Epithelial cell of proximal tubule (primary cell): Measurements from ENCODE around the gene RGL1. TPM values are rescaled to one million over a fixed set of nuclear protein-coding genes. Genes with fewer than 3 reads are reported as not detected.

Experiments used
- DNase-seq: peaks from one replicate; pipeline ENCODE4 v3.0.0-alpha.2; 2011; ENCODE audit warnings: low read depth
- H3K4me3 ChIP-seq: 2 replicates; pipeline ENCODE4 v1.5.1; 2011; ENCODE audit warnings: low read depth, mild to moderate bottlenecking, low read length
- CTCF ChIP-seq: conservative IDR thresholded peaks from 2 replicates; pipeline ENCODE4 v1.5.1; 2012; ENCODE audit warnings: low read depth, mild to moderate bottlenecking, low read length
- total RNA-seq: library from RNA; depleted of rRNA; stranded (reverse); fragments of >200 nt; gene quantifications from 2 replicates; pipeline ENCODE4 v1.2.3, GENCODE V29; 2015

Gene RGL1
- total RNA-seq, 1 donor from 2014 or later, result 1.6 TPM

DNA sequence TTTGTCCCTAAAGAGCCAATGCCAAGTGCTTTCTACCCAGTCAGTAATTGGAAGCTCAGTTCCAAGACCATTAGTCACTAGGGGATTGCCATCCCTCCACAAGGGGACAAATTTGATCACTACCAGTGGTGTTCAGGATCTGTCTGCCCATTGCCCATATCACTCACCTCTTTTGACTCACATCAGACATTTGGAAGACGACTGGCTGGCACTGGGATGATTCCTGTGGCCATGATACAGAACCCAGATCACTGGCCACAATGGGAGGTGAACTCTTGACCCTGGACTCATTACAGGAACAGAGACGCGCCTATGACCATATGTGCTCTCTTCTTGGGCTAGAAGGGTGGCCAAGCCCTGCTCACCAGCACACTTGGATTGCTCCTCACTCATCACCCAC is 161.6 kb downstream of the RGL1 start:
- no peak overlapping the region for H3K4me3 ChIP-seq
- no peak for TF ChIP-seq CTCF
- DNase-seq, result no peak

DNA sequence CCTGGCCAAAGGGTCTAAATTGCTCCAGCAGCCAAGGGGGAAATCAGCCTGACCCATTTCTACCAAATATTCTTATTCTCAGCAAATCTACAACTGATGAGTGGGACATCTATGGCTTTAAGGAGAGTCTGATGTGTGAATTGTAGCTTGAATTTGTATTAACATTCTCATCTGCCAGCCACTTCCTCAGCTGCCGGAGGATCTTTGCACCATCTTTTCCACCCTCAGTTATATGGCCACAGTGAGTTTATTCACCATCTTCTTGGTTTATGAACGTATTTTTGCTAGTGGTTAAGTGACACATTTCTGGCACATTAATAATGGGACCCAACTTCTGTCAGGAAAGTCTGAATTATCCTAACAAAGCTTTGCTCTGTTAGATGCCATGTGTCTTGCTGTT is 163.0 kb downstream of the RGL1 start:
- TF ChIP-seq CTCF, result no peak
- DNase-seq, result no peak
- no peak overlapping the region for H3K4me3 ChIP-seq

- TF ChIP-seq CTCF, result no peak
- DNase-seq, result no peak
- no peak overlapping the region for H3K4me3 ChIP-seq
Observed at GRCh38 chr1:183968386-183968785, 163.5 kb downstream of the RGL1 start.

GRCh38 chr1:183970516-183971300 is 165.8 kb downstream of the RGL1 start:
- TF ChIP-seq CTCF, result no peak
- DNase-seq, result no peak
- H3K4me3 ChIP-seq, result no peak overlapping the region

DNA sequence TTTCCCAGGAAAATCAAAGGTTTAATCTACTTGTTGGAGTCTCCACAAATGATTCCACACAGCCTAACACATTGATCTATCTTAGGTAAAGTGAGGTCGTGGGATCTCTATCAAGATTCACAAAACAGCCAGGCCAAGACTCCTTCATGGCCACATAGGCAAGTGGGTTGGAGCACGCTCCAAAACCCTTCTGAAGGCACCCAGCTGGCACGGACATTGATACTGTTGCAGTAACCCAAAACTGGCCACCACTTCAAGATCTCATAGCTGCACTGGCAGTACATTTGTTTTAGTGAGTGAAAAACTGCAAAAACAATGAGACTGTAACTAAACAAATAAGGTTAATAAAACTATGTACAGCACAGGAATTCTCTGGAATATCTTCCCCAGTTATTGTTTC is 170.7 kb downstream of the RGL1 start:
- DNase-seq, result no peak
- no peak for TF ChIP-seq CTCF
- no peak overlapping the region for H3K4me3 ChIP-seq

- H3K4me3 ChIP-seq, result no peak overlapping the region
- DNase-seq, result no peak
- TF ChIP-seq CTCF, result no peak
Observed at GRCh38 chr1:183977717-183978116, 172.8 kb downstream of the RGL1 start.

Other genes with a start within 250 kb of the RGL1 start
- gene NCF2, start 214.7 kb upstream of the RGL1 start, total RNA-seq, result 25.6 and 32.0 TPM in 2 replicates
- 94.4 and 127 TPM in 2 replicates for gene ARPC5, start 169.3 kb upstream of the RGL1 start, total RNA-seq
- gene APOBEC4, start 151.8 kb upstream of the RGL1 start, total RNA-seq, result not detected in 2 replicates
- 0.51 and 0.69 TPM in 2 replicates for gene COLGALT2, start 232.6 kb downstream of the RGL1 start, total RNA-seq
- gene TSEN15, start 246.6 kb downstream of the RGL1 start, total RNA-seq, result 32.9 and 53.5 TPM in 2 replicates